Measurements from ENCODE around the gene SLC25A6. TPM values are rescaled to one million over a fixed set of nuclear protein-coding genes. Genes with fewer than 3 reads are reported as not detected.

Gene SLC25A6
- total RNA-seq, 4 donors from 2014 or later, result 151 to 341 (median 252) TPM

DNA sequence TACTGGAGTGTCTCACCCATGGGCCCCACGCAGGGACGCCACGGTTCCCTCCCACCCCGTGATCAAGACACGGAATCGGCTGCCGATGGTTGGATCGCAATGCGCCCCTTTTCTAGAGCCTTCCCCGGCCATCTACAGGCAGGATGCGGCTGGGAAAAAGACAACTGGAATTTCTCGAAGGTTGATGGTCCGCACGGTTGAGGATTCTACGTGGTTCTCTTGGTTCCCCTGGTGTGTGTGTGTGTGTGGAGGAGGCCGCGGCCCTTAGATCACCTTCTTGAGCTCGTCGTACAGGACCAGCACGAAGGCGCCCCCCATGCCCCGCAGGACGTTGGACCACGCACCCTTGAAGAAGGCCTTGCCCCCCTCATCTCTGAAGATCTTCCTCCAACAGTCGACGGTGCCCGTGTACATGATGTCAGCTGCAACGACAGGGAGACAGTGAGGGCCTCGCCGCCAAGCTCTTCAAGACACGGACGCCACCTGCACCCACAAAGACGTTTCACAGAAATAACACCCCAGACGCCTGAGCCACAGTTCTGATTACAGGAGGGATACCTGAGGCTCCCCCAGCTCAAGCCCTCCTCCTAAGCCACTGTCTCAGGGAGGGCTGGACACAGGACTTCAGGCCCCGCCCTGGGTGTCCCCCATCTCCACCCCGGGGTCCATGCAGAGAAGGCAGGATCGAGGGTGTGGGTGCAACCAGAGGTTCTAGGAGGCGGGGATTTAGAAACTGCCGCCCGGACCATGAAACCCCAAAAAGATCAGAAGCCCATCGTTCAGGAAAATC, 5.4 kb downstream of the SLC25A6 start:
- TF ChIP-seq, protein P1, sequence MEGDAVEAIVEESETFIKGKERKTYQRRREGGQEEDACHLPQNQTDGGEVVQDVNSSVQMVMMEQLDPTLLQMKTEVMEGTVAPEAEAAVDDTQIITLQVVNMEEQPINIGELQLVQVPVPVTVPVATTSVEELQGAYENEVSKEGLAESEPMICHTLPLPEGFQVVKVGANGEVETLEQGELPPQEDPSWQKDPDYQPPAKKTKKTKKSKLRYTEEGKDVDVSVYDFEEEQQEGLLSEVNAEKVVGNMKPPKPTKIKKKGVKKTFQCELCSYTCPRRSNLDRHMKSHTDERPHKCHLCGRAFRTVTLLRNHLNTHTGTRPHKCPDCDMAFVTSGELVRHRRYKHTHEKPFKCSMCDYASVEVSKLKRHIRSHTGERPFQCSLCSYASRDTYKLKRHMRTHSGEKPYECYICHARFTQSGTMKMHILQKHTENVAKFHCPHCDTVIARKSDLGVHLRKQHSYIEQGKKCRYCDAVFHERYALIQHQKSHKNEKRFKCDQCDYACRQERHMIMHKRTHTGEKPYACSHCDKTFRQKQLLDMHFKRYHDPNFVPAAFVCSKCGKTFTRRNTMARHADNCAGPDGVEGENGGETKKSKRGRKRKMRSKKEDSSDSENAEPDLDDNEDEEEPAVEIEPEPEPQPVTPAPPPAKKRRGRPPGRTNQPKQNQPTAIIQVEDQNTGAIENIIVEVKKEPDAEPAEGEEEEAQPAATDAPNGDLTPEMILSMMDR (IDR thresholded peaks at IDR 0.05; ENCODE audit: low read depth), result no peak

DNA sequence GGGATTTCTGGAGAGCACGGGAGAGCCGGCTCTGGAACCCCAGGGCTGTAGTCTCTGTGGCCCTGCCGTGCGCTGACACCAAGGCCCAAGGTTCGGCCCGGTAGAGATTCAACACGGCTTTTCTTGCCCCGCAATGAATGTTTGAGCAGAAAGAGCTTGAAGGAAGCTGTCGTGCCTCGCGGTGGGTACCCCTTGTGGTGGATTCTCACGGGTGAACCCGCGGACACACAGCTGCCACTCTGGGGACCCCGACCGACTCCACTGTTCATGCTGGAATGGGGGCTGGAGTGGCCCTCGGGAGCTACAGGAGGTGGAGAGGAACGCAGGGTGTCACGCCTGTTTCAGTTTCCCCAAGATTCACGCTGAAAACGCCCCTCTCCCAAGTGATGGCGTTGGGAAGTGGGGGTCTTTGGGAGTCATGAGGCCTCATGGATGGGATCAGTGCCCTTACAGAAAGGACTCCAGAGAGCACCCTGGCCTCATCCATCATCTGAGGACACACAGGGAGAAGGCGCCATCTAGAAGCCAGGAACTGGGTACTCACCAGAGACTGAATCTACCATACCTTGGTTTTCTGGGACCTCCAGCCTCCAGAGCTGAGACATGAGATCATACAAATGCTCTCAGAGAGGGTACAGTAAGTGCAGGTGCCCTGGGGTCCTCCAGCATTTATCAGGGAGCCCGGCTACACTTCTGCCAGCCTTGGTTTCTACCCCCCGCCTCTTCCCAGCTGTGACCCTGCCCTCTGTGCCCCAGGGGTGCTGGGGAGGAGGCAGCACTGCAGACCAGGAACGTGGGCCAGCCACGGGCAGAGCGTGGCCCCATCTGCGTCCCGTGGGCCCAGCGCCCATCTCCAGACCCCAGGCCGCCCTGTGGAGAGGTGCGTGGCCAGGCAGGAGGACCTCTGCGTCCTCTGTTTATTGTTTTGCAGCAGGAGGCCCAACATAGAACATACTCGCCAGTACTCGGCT, 6.4 kb downstream of the SLC25A6 start:
- TF ChIP-seq, protein P1 (IDR thresholded peaks at IDR 0.05; ENCODE audit: low read depth), result no peak

DNA sequence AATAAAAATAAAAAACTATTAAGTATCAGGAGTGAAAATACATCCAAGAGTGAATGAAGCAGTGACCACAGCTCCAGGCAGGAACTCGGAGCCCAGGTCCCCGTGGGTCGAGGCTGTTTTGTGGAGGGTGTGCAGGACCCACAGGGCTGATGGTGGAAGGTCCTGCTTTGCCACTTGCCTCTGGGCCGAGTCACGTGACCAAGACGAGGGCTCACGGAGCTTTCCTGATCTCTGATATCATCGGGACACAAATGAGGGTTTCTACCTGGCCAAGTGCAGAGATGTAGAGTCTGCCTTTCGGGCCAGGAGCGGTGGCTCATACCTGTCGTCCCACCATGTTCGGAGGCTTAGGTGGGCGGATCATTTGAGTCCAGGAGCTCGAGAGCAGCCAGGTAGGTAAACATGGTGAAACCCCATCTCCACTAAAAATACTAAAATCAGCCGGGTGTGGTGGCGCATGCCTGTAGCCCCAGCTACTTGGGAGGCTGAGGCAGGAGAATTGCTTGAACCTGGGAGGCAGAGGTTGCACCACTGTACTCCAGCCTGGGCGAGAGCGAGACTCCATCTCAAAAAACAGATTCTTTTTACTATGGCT, 7.2 kb downstream of the SLC25A6 start:
- TF ChIP-seq, protein P1 (IDR thresholded peaks at IDR 0.05; ENCODE audit: low read depth), result no peak

DNA sequence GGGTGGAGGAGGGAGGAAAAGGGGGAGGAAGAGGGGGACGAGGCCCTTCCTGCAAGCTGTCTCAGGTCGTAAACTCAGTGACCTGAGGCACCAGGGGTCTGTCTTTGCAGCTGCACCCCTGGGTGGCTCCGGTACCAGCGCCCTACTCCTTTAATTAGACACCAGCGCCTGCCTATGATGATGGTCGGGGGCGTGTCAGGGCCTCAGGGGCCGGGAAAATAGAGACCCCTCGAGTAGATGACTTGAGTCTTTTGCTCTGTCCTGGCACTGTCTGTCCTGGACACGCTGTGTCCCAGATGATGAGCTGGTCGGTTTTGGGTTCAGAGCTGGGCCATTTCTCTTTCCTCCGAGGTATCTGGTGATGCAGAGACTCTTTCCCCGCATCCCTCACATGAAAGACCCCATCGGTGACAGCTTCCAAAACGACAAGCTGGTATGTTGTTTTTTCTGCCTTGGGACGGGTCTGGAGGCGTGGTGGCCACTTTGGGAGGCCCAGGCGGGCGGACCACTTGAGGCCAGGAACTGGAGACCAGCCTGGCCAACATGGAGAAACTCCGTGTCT, 11.2 kb downstream of the SLC25A6 start:
- TF ChIP-seq, protein P1 (IDR thresholded peaks at IDR 0.05; ENCODE audit: low read depth), result no peak

DNA sequence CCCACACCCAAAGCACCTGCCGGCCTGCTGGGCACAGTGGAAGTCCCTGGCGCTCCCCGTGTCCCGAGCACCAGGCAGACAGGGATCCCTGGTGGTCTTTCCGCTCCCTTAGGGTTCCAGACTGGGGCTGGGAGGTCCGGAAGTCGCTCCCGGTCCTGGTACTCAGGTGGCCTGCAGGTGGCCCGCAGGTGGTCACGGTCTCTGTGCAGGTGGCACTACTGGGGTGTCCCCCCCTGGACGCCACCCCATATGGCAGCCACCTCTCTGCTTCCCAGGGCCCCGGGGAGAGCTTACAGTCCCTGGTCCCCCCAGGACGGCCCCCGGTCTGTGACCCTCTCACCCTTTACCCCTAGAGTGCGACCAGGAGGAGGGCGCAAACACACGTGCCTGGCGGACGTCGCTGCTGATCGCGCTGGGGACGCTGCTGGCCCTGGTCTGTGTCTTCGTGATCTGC, 13.6 kb downstream of the SLC25A6 start:
- TF ChIP-seq, protein P1 (IDR thresholded peaks at IDR 0.05; ENCODE audit: low read depth), result no peak

DNA sequence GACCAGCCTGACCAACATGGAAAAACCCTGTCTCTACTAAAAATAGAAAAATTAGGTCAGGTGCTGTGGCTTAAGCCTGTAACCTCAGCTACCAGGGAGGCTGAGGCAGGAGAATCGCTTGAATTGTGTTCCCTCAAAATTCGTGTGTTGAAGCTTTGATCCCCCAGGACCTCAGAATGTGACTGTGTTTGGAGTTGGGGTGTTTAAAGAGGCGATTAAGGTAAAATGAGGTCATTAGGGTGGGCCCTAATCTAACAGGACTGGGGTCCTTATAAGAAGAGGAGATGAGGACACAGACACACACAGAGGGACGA, 23.6 kb downstream of the SLC25A6 start:
- TF ChIP-seq, protein P1 (IDR thresholded peaks at IDR 0.05; ENCODE audit: low read depth), result no peak
